Epithelial cell of proximal tubule (primary cell): ENCODE data around the gene ORC4. TPM values are rescaled to one million over a fixed set of nuclear protein-coding genes. Genes with fewer than 3 reads are reported as not detected.
A peak's percentile ranks its signal among the peaks of the same experiment; 100 is the strongest.

Source experiments
- DNase-seq: peaks from one replicate; pipeline ENCODE4 v3.0.0-alpha.2; 2011; ENCODE audit warnings: low read depth
- H3K4me3 ChIP-seq: 2 replicates; pipeline ENCODE4 v1.5.1; 2011; ENCODE audit warnings: low read depth, mild to moderate bottlenecking, low read length
- total RNA-seq: library from RNA; depleted of rRNA; stranded (reverse); fragments of >200 nt; gene quantifications from 2 replicates; pipeline ENCODE4 v1.2.3, GENCODE V29; 2015
- TF ChIP-seq, protein P1 (sequence below): conservative IDR thresholded peaks from 2 replicates; pipeline ENCODE4 v1.5.1; 2012; ENCODE audit warnings: low read depth, mild to moderate bottlenecking, low read length

The ORC4 gene
- total RNA-seq, 1 donor from 2014 or later: 39.8 TPM

DNA sequence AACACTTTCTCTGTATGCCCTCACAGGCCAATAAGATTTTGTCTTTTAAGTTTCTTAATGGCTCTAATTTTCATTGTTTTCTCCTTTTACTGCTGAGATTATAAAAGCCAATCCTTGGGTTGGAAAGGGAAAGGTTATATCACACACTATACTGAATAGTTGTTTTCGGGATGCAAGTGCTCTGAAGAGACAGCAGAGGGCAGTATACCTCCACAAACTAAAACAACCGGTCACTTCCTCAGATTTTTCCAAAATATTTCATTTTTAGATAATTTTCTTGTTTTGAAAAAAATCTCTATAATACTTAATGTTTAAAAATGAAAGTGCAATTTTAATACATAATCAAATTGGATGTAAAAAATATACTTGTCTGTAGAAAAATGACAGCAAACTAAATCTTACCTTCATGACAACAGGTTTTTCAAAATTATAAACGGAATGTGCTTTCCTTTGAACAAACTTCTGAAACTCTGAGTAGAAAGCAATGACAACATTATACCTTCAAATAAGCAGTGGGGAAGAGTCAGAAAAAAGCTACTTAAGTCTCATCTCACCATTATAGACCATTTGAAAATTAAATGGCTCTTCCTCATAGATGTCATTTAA lies 82.7 kb downstream of the ORC4 start:
- H3K4me3 ChIP-seq: no peak overlapping the region
- TF ChIP-seq, protein P1, sequence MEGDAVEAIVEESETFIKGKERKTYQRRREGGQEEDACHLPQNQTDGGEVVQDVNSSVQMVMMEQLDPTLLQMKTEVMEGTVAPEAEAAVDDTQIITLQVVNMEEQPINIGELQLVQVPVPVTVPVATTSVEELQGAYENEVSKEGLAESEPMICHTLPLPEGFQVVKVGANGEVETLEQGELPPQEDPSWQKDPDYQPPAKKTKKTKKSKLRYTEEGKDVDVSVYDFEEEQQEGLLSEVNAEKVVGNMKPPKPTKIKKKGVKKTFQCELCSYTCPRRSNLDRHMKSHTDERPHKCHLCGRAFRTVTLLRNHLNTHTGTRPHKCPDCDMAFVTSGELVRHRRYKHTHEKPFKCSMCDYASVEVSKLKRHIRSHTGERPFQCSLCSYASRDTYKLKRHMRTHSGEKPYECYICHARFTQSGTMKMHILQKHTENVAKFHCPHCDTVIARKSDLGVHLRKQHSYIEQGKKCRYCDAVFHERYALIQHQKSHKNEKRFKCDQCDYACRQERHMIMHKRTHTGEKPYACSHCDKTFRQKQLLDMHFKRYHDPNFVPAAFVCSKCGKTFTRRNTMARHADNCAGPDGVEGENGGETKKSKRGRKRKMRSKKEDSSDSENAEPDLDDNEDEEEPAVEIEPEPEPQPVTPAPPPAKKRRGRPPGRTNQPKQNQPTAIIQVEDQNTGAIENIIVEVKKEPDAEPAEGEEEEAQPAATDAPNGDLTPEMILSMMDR: peak; percentile 92
- no peak for DNase-seq

DNA sequence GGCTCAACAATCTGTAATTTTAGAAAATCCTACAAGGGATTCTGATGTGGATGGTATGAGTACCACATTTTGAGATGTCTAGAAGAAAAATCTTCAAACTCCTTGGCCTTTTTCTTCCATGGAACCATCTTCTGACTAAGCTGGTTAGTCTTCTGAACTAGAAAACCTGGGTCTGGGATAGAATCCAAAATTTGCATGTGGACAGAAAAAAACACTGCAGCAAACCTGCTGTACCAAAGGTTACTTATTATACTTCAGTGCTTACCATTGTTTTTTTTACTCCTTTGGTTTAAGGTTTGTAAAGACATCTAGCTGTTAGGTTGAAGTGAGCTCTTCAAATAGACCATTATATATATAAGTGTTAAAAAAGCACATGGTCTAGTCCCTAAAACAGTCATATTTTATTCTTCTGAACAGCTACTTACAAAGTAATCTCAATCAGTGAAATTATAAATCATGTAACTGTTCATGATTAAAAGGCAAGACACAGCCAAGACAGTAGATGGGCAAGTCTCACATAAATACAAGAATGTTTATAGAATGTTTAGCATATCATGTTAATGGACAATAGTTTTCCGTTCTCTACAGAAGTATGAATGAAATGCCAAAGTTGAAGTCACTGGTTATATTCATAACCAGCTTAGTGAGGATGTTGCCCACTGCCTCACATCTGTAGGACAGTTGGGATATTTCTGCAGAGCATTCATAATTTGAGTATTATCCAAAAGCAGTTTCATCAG lies 85.5 kb downstream of the ORC4 start:
- no peak overlapping the region for H3K4me3 ChIP-seq
- peak; percentile 39 for DNase-seq
- TF ChIP-seq, protein P1: no peak

DNA sequence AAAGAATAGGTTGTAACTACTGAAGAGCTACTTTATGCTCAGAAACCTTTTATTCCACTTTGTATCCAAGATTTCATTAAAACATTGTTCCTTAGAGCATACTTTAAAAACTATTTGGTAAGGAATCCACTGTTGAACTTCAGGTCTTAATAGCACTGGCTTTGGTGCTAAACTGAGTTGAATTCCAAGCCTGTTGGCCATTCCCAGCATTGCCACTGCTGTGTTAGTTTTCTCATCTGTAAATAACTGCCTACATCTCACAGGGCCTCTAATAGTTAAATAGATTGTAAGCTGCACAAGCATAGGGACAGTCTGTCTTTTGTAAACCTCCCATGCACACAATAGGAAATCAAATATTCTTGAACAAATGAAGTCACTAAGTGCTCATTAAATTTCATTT lies 86.6 kb downstream of the ORC4 start:
- TF ChIP-seq, protein P1: no peak
- H3K4me3 ChIP-seq: no peak overlapping the region
- no peak for DNase-seq

DNA sequence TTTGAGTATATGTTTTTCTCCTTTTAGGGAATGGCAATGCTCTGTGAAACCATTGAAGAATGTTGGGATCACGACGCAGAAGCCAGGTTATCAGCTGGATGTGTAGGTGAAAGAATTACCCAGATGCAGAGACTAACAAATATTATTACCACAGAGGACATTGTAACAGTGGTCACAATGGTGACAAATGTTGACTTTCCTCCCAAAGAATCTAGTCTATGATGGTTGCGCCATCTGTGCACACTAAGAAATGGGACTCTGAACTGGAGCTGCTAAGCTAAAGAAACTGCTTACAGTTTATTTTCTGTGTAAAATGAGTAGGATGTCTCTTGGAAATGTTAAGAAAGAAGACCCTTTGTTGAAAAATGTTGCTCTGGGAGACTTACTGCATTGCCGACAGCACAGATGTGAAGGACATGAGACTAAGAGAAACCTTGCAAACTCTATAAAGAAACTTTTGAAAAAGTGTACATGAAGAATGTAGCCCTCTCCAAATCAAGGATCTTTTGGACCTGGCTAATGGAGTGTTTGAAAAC lies 93.4 kb downstream of the ORC4 start:
- DNase-seq: no peak
- H3K4me3 ChIP-seq: no peak overlapping the region
- TF ChIP-seq, protein P1: no peak

DNA sequence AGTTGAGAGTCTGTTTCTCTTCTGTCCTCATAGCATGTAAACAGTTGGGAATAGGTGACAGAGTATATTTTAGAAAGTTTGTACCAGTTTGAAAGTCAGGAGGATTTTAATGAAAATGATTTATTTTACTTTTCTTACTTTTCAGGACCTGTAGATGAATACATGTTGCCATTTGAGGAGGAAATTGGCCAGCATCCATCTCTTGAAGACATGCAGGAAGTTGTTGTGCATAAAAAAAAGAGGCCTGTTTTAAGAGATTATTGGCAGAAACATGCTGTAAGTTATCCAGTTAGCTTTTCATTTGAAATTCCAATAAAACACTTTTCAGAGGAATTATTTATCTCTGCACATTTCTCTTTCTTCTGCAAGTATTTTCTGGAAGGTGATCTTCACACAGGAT lies 94.7 kb downstream of the ORC4 start:
- no peak for DNase-seq
- TF ChIP-seq, protein P1: no peak
- no peak overlapping the region for H3K4me3 ChIP-seq

DNA sequence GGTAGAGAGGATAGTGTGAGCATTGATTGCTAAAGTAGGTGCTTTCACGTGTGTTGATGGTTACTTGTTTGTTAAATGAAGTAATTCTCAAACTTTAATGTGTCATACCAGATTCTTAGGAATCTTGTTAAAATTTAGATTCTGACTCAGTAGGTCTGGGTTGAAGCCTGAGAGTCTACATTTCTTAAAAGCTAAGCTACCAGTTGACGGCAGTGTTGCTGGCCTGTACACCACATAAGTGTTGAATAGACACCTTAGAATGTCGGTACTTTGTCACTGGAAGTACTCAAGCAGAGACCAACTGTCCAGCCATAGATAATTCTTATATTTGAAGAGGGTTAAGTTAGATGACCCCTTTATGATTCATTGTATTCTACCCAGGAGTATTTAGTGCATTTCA lies 95.9 kb downstream of the ORC4 start:
- TF ChIP-seq, protein P1: no peak
- no peak overlapping the region for H3K4me3 ChIP-seq
- DNase-seq: no peak
